DOHH2 (cell line): ENCODE results near the gene RASGRP1.

ENCODE experiments used
- H3F3A ChIP-seq: fragments of 200-600 bp; sonication (generic), shearing (Covaris generic); 2 replicates; pipeline ENCODE4 v1.6.0; 2016; ENCODE audit warnings: antibody characterized with exemption, mild to moderate bottlenecking; ENCODE audit not compliant: control insufficient read depth, insufficient read depth
- H3K27ac ChIP-seq: fragments of 200-600 bp; sonication (generic); 2 replicates; pipeline ENCODE4 v1.5.1; 2014; ENCODE audit warnings: low read depth, mild to moderate bottlenecking, low read length, moderate library complexity
- H3K27me3 ChIP-seq: fragments of 200-600 bp; sonication (generic); 2 replicates; pipeline ENCODE4 v1.6.1; 2014; ENCODE audit warnings: mild to moderate bottlenecking, low read length, mixed read lengths; ENCODE audit not compliant: control insufficient read depth
- H3K36me3 ChIP-seq: fragments of 200-600 bp; sonication (generic); 2 replicates; pipeline ENCODE4 v1.6.1; 2014; ENCODE audit warnings: mild to moderate bottlenecking, low read length, moderate library complexity, mixed read lengths; ENCODE audit not compliant: control insufficient read depth
- H3K4me1 ChIP-seq: fragments of 200-600 bp; sonication (generic); 2 replicates; pipeline ENCODE4 v1.6.1; 2014; ENCODE audit warnings: mild to moderate bottlenecking, low read length, mixed read lengths; ENCODE audit not compliant: control insufficient read depth
- H3K4me2 ChIP-seq: fragments of 200-600 bp; sonication (generic); 2 replicates; pipeline ENCODE4 v1.6.0; 2014; ENCODE audit warnings: mild to moderate bottlenecking, low read length, moderate library complexity
- H3K4me3 ChIP-seq: fragments of 200-600 bp; sonication (generic); 2 replicates; pipeline ENCODE4 v1.5.1; 2014; ENCODE audit warnings: mild to moderate bottlenecking, low read length, mixed read lengths
- H3K79me2 ChIP-seq: fragments of 200-600 bp; sonication (generic); 2 replicates; pipeline ENCODE4 v1.6.1; 2014; ENCODE audit warnings: mild to moderate bottlenecking, low read length, mixed read lengths; ENCODE audit not compliant: control insufficient read depth
- H3K9me2 ChIP-seq: fragments of 200-600 bp; sonication (generic); replicated peaks from 2 replicates; pipeline ENCODE4 v1.6.1; 2014; ENCODE audit warnings: mild to moderate bottlenecking, low read length, mixed read lengths; ENCODE audit not compliant: control insufficient read depth
- H3K9me3 ChIP-seq: fragments of 200-600 bp; sonication (generic); 2 replicates; pipeline ENCODE4 v1.6.1; 2014; ENCODE audit warnings: antibody characterized with exemption, low read length, mixed read lengths; ENCODE audit not compliant: control insufficient read depth, insufficient read depth
- H4K20me1 ChIP-seq: fragments of 200-600 bp; sonication (generic); 2 replicates; pipeline ENCODE4 v1.6.0; 2014; ENCODE audit warnings: low read depth, mild to moderate bottlenecking, antibody characterized with exemption, low read length, moderate library complexity; ENCODE audit not compliant: control insufficient read depth, insufficient read depth
- CTCF ChIP-seq: fragments of 200-600 bp; sonication (generic); IDR thresholded peaks from one replicate; pipeline ENCODE4 v1.5.1; 2014; ENCODE audit warnings: antibody characterized with exemption, mild to moderate bottlenecking, low read depth, low read length; ENCODE audit not compliant: poor library complexity, severe bottlenecking
- EZH2phosphoT487 ChIP-seq: fragments of 200-600 bp; sonication (generic); IDR thresholded peaks from 2 replicates; pipeline ENCODE4 v1.6.1; 2017; ENCODE audit warnings: borderline replicate concordance, mild to moderate bottlenecking, antibody characterized with exemption, low read length, moderate library complexity, mixed read lengths

Gene RASGRP1

DNA sequence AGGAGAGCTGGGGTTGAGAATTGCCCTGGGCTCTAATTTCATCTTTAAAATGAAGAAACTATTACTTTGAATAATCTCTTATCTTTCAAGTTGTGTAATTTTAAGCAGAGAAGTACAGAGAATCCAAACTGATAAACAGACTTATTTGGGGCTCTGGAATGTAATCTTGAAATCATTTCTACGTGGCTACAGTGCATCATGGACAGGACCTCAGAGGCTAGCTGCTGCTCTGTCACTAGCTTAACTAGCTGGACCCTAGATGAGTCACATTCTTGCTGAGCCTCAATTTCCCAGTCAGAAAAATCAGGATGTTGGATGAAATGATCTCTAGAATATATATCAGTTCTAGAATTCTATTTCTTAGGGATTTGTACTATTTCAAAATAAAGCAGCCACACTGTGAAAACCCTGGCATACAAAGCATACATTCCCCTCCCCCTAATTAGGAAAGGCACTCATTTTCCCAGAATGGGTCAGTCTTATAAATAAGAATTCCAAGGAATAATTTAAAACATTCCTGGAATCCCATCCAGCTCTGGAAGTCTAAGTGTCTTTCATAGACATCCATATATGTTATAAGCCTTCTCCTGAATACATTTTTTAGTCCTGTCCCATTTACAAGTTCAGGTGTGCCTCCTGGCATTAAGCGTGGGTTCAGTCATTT lies 47.2 kb downstream of the RASGRP1 start:
- Histone ChIP-seq H4K20me1 (no peaks in the 10 kb centered on the region), H3K79me2 (no peaks in the 10 kb centered on the region), H3K27ac (no peak overlapping the region), H3K4me1 (no peaks in the 10 kb centered on the region), H3K27me3 (no peaks in the 10 kb centered on the region), H3K4me3 (no peak overlapping the region), H3K4me2 (no peak overlapping the region), H3F3A (no peaks in the 10 kb centered on the region), H3K9me2 (no peaks in the 10 kb centered on the region), H3K9me3 (no peaks in the 10 kb centered on the region), H3K36me3 (no peaks in the 10 kb centered on the region)
- TF ChIP-seq EZH2phosphoT487 (no peak), CTCF (no peak)

DNA sequence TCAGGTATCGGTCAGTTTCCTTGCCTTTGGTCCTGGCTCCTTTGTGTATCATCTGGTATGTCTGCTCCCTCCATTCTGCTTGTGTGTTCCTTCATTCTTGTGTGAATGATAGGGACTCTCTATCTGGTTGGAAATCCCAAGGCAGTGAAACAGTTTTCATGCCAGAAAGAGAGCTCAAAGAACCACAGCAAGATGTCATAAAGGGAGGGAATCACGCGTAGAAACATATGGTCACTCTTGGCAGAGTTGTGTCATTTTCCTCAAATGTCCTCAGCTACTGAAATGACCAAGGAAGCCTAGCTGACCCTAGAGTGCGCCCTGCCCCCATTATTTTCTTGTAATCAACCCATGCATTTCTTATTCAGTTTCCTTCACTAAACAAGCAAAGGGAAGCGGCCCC lies 48.0 kb downstream of the RASGRP1 start:
- no peak for TF ChIP-seq CTCF
- TF ChIP-seq EZH2phosphoT487 = no peak
- Histone ChIP-seq H3K9me2 (no peaks in the 10 kb centered on the region), H3K9me3 (no peaks in the 10 kb centered on the region), H3K4me2 (no peak overlapping the region), H3K27me3 (no peaks in the 10 kb centered on the region), H3K36me3 (no peaks in the 10 kb centered on the region), H3K27ac (no peak overlapping the region), H3K4me1 (no peaks in the 10 kb centered on the region), H3F3A (no peaks in the 10 kb centered on the region), H4K20me1 (no peaks in the 10 kb centered on the region), H3K79me2 (no peaks in the 10 kb centered on the region), H3K4me3 (no peak overlapping the region)

DNA sequence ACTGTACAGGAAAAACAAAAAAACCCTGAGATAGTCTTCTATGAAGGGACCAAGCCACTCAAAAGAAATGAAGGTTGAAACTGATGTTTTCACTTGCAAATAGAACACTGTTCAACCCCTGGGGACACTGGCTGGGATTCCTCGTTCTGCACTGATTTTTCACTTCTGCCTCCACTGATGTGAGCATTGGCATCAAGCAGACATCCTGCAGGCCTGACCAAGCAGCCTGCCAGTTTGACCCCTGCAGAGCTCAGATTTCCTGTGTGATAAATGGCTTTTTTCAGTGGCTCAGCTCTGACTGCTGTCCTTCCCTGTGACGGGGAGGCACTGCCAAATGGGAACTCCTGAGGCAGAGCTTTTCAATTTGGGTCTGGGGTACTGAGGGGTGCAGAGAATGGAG lies 50.0 kb downstream of the RASGRP1 start:
- no peaks in the 10 kb centered on the region for H3K27me3 ChIP-seq
- no peaks in the 10 kb centered on the region for H3K9me2 ChIP-seq
- no peak overlapping the region for H3K27ac ChIP-seq
- no peaks in the 10 kb centered on the region for H3K9me3 ChIP-seq
- H3K4me1 ChIP-seq = no peaks in the 10 kb centered on the region
- no peak overlapping the region for H3K4me3 ChIP-seq
- no peaks in the 10 kb centered on the region for H4K20me1 ChIP-seq
- TF ChIP-seq CTCF (no peak), EZH2phosphoT487 (no peak)
- H3K36me3 ChIP-seq = no peaks in the 10 kb centered on the region
- H3K4me2 ChIP-seq = no peak overlapping the region
- H3F3A ChIP-seq = no peaks in the 10 kb centered on the region
- H3K79me2 ChIP-seq = no peaks in the 10 kb centered on the region
